NOMO-1 treated with dmso at 0.1 percent for 144 hours (cell line): Measurements from ENCODE around the gene SRL.
A peak's percentile ranks its signal among the peaks of the same experiment; 100 is the strongest.

Experiments
- DNase-seq: peaks from one replicate; lab custom pipeline; 2025; ENCODE audit not compliant: unreplicated experiment; lab: John Stamatoyannopoulos, UW

The SRL gene

GRCh38 chr16:4203748-4204147 lies 38.1 kb downstream of the SRL start:
- DNase-seq = no peak

GRCh38 chr16:4202615-4203345 lies 39.1 kb downstream of the SRL start:
- no peak for DNase-seq

- DNase-seq = no peak
Measured at GRCh38 chr16:4200781-4201137, 41.1 kb downstream of the SRL start.

GRCh38 chr16:4200000-4200780 lies 41.7 kb downstream of the SRL start:
- peak; percentile 57 for DNase-seq

GRCh38 chr16:4198816-4199215 lies 43.1 kb downstream of the SRL start:
- DNase-seq = no peak

GRCh38 chr16:4194661-4195060 lies 47.2 kb downstream of the SRL start:
- peak; percentile 78 for DNase-seq

- DNase-seq = no peak
Measured at GRCh38 chr16:4193920-4194319, 48.0 kb downstream of the SRL start.

GRCh38 chr16:4192206-4192605 lies 49.7 kb downstream of the SRL start:
- no peak for DNase-seq

- DNase-seq = no peak
Measured at GRCh38 chr16:4190712-4191333, 51.1 kb downstream of the SRL start.

GRCh38 chr16:4190086-4190485 lies 51.8 kb downstream of the SRL start:
- no peak for DNase-seq

GRCh38 chr16:4184038-4184702 lies 57.7 kb downstream of the SRL start:
- no peak for DNase-seq

- peak; percentile 85 for DNase-seq
Measured at GRCh38 chr16:4183237-4184037, 58.4 kb downstream of the SRL start.

- peak; percentile 81 for DNase-seq
Measured at GRCh38 chr16:4182581-4183236, 59.2 kb downstream of the SRL start.

GRCh38 chr16:4180511-4180910 lies 61.4 kb downstream of the SRL start:
- no peak for DNase-seq

GRCh38 chr16:4179763-4180260 lies 62.1 kb downstream of the SRL start:
- DNase-seq = no peak

GRCh38 chr16:4179020-4179419 lies 62.9 kb downstream of the SRL start:
- peak; percentile 53 for DNase-seq

GRCh38 chr16:4178468-4179010 lies 63.3 kb downstream of the SRL start:
- no peak for DNase-seq

- no peak for DNase-seq
Measured at GRCh38 chr16:4176906-4177417, 64.9 kb downstream of the SRL start.

- DNase-seq = no peak
Measured at GRCh38 chr16:4175849-4176248, 66.0 kb downstream of the SRL start.

GRCh38 chr16:4172070-4172469 lies 69.8 kb downstream of the SRL start:
- no peak for DNase-seq
